HepG2 (cell line): ENCODE data around the gene PCSK7.

Experiments
- HMGA1 ChIP-seq: sonication (generic); formaldehyde crosslinking; conservative IDR thresholded peaks from 2 replicates; pipeline ENCODE4 v1.4.0; 2020; ENCODE audit warnings: missing genetic modification reagents
- TF ChIP-seq, protein P1 (sequence below): sonication (generic); formaldehyde crosslinking; IDR thresholded peaks from 2 replicates; pipeline ENCODE4 v1.5.0; 2020; ENCODE audit warnings: mild to moderate bottlenecking, missing genetic modification reagents, moderate library complexity
- TF ChIP-seq, protein P2 (sequence below): IDR thresholded peaks from 2 replicates; pipeline ENCODE4 v1.6.1; 2016

DNA sequence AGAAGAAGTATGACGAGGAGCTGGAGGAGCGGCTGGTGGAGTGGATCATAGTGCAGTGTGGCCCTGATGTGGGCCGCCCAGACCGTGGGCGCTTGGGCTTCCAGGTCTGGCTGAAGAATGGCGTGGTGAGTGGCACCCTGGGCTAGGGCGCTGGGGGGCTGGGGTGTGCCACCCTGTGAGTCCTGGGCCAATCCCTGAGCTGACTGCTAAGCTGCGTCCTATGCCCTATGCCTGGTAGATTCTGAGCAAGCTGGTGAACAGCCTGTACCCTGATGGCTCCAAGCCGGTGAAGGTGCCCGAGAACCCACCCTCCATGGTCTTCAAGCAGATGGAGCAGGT, 28.8 kb downstream of the PCSK7 start:
- TF ChIP-seq, protein P1, sequence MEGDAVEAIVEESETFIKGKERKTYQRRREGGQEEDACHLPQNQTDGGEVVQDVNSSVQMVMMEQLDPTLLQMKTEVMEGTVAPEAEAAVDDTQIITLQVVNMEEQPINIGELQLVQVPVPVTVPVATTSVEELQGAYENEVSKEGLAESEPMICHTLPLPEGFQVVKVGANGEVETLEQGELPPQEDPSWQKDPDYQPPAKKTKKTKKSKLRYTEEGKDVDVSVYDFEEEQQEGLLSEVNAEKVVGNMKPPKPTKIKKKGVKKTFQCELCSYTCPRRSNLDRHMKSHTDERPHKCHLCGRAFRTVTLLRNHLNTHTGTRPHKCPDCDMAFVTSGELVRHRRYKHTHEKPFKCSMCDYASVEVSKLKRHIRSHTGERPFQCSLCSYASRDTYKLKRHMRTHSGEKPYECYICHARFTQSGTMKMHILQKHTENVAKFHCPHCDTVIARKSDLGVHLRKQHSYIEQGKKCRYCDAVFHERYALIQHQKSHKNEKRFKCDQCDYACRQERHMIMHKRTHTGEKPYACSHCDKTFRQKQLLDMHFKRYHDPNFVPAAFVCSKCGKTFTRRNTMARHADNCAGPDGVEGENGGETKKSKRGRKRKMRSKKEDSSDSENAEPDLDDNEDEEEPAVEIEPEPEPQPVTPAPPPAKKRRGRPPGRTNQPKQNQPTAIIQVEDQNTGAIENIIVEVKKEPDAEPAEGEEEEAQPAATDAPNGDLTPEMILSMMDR, result no peak
- TF ChIP-seq, protein P2, sequence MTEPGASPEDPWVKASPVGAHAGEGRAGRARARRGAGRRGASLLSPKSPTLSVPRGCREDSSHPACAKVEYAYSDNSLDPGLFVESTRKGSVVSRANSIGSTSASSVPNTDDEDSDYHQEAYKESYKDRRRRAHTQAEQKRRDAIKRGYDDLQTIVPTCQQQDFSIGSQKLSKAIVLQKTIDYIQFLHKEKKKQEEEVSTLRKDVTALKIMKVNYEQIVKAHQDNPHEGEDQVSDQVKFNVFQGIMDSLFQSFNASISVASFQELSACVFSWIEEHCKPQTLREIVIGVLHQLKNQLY, result no peak
- TF ChIP-seq HMGA1, result no peak
